IMR-90 (cell line): Measurements from ENCODE around the gene SPAM1. TPM values are rescaled to one million over a fixed set of nuclear protein-coding genes. Genes with fewer than 3 reads are reported as not detected.

ENCODE experiments used
- ATAC-seq: fragments of 200-7000 bp; cut with Tn5 transposase; 2 replicates; pipeline ENCODE4 v1.9.1; 2020; ENCODE audit warnings: low read depth, mild to moderate bottlenecking, moderate library complexity
- BruUV-seq: library from RNA; stranded (reverse); fragments of 400-500 nt; replicated peaks from 2 replicates; lab custom pipeline; 2021; lab: Mats Ljungman, UMichigan
- CTCF ChIA-PET: fragments of 300-600 bp; formaldehyde crosslinking; extraction: SDS; loops from one replicate; lab custom pipeline; 2021; ENCODE audit warnings: antibody characterized with exemption; lab: Yijun Ruan, JAX
- POLR2A ChIA-PET: fragments of 300-600 bp; sonication (Branson Sonifier 250); formaldehyde crosslinking; loops from one replicate; lab custom pipeline; 2022; ENCODE audit warnings: antibody characterized with exemption; ENCODE audit not compliant: unreplicated experiment; lab: Charles Lee
- DNase-seq: peaks from one replicate; pipeline ENCODE4 v3.0.0; 2013
- H2AFZ ChIP-seq: replicated peaks from 2 replicates; pipeline ENCODE3; 2013; ENCODE audit warnings: low read length, mild to moderate bottlenecking; ENCODE audit not compliant: poor library complexity
- H2AK5ac ChIP-seq: 2 replicates; pipeline ENCODE4 v1.6.1; 2013; ENCODE audit warnings: low read depth, low read length, inconsistent platforms
- H2AK9ac ChIP-seq: replicated peaks from 2 replicates; pipeline ENCODE3; 2013; ENCODE audit warnings: mild to moderate bottlenecking, low read depth, low read length, moderate library complexity; ENCODE audit not compliant: poor library complexity
- H2BK120ac ChIP-seq: 2 replicates; pipeline ENCODE4 v1.6.1; 2013; ENCODE audit warnings: low read depth, low read length, inconsistent platforms
- H2BK15ac ChIP-seq: 3 replicates; pipeline ENCODE4 v1.6.1; 2013; ENCODE audit warnings: low read depth, low read length, inconsistent platforms
- H2BK20ac ChIP-seq: 2 replicates; pipeline ENCODE4 v1.6.1; 2013; ENCODE audit warnings: low read depth, mild to moderate bottlenecking, inconsistent platforms, low read length, moderate library complexity
- H2BK5ac ChIP-seq: 2 replicates; pipeline ENCODE4 v1.6.1; 2013; ENCODE audit warnings: mild to moderate bottlenecking, low read depth, low read length, inconsistent platforms; ENCODE audit not compliant: poor library complexity, severe bottlenecking
- H3K14ac ChIP-seq: replicated peaks from 2 replicates; pipeline ENCODE4 v1.6.1; 2013; ENCODE audit warnings: low read depth, low read length, inconsistent platforms
- H3K18ac ChIP-seq: 2 replicates; pipeline ENCODE4 v1.6.1; 2013; ENCODE audit warnings: low read depth, low read length, control low read depth
- H3K23ac ChIP-seq: 2 replicates; pipeline ENCODE4 v1.6.1; 2013; ENCODE audit warnings: low read depth, low read length, inconsistent platforms
- H3K27ac ChIP-seq: 2 replicates; pipeline ENCODE4 v1.5.1; 2013; ENCODE audit warnings: mild to moderate bottlenecking, control low read depth, low read length; ENCODE audit not compliant: insufficient read depth
- H3K27me3 ChIP-seq: 2 replicates; pipeline ENCODE4 v1.6.1; 2013; ENCODE audit warnings: low read length; ENCODE audit not compliant: control insufficient read depth, insufficient read depth
- H3K36me3 ChIP-seq: 2 replicates; pipeline ENCODE4 v1.6.1; 2013; ENCODE audit warnings: low read length, mixed read lengths; ENCODE audit not compliant: control insufficient read depth, insufficient read depth
- H3K4ac ChIP-seq: 2 replicates; pipeline ENCODE4 v1.6.1; 2013; ENCODE audit warnings: low read depth, low read length, inconsistent platforms
- H3K4me1 ChIP-seq: 2 replicates; pipeline ENCODE4 v1.6.1; 2013; ENCODE audit warnings: low read length, mixed read lengths; ENCODE audit not compliant: control insufficient read depth, insufficient read depth
- H3K4me2 ChIP-seq: 2 replicates; pipeline ENCODE4 v1.6.1; 2013; ENCODE audit warnings: low read depth, mild to moderate bottlenecking, control low read depth, low read length, moderate library complexity
- H3K4me3 ChIP-seq: 2 replicates; pipeline ENCODE4 v1.5.1; 2013; ENCODE audit warnings: low read depth, mild to moderate bottlenecking, control low read depth, low read length, moderate library complexity; ENCODE audit not compliant: insufficient read depth
- H3K56ac ChIP-seq: 2 replicates; pipeline ENCODE4 v1.6.1; 2013; ENCODE audit warnings: low read length, inconsistent platforms; ENCODE audit not compliant: insufficient read depth; ENCODE audit errors: extremely low read depth
- H3K79me1 ChIP-seq, 2 experiments: 2 replicates each; pipeline ENCODE4 v1.6.1; 2013; ENCODE audit warnings: low read length in 2 of 2, inconsistent platforms in 1 of 2, low read depth in 1 of 2
- H3K9ac ChIP-seq: 2 replicates; pipeline ENCODE4 v1.6.1; 2013; ENCODE audit warnings: low read depth, low read length, control low read depth
- H3K9me1 ChIP-seq: 2 replicates; pipeline ENCODE4 v1.6.1; 2013; ENCODE audit warnings: low read length, inconsistent platforms; ENCODE audit not compliant: insufficient read depth
- H3K9me3 ChIP-seq: 2 replicates; pipeline ENCODE4 v1.6.1; 2013; ENCODE audit warnings: low read length; ENCODE audit not compliant: control insufficient read depth, insufficient read depth
- H4K20me1 ChIP-seq: 2 replicates; pipeline ENCODE4 v1.6.1; 2013; ENCODE audit warnings: low read length, inconsistent platforms; ENCODE audit not compliant: insufficient read depth
- H4K5ac ChIP-seq: 2 replicates; pipeline ENCODE4 v1.6.1; 2013; ENCODE audit warnings: mild to moderate bottlenecking, low read depth, low read length, control low read depth
- H4K8ac ChIP-seq, 2 experiments: 2 replicates each; pipeline ENCODE4 v1.6.1; 2013; ENCODE audit warnings: low read depth in 2 of 2, low read length in 2 of 2, control low read depth in 1 of 2, inconsistent platforms in 1 of 2
- H4K91ac ChIP-seq: 2 replicates; pipeline ENCODE4 v1.6.1; 2013; ENCODE audit warnings: low read depth, low read length, inconsistent platforms; ENCODE audit not compliant: insufficient read depth
- BHLHE40 ChIP-seq: fragments of 150-350 bp; IDR thresholded peaks from 2 replicates; pipeline ENCODE4 v1.6.1; 2016; ENCODE audit warnings: mild to moderate bottlenecking, low read depth, low read length
- CEBPB ChIP-seq: IDR thresholded peaks from 2 replicates; pipeline ENCODE4 v1.6.1; 2012; ENCODE audit warnings: low read depth, low read length, improper control_type of control experiment
- CHD1 ChIP-seq: IDR thresholded peaks from 2 replicates; pipeline ENCODE4 v1.6.1; 2012; ENCODE audit warnings: low read depth, low read length, improper control_type of control experiment
- FOS ChIP-seq: fragments of 150-350 bp; IDR thresholded peaks from 2 replicates; pipeline ENCODE4 v1.6.1; 2016; ENCODE audit warnings: low read depth, low read length
- MAFK ChIP-seq: IDR thresholded peaks from 2 replicates; pipeline ENCODE4 v1.6.1; 2012; ENCODE audit warnings: low read depth, low read length, improper control_type of control experiment
- MAZ ChIP-seq: IDR thresholded peaks from 2 replicates; pipeline ENCODE4 v1.6.1; 2012; ENCODE audit warnings: low read depth, mild to moderate bottlenecking, low read length, improper control_type of control experiment, moderate library complexity, borderline replicate concordance
- NFE2L2 ChIP-seq: fragments of 150-350 bp; IDR thresholded peaks from 2 replicates; pipeline ENCODE4 v1.6.1; 2016; ENCODE audit warnings: low read depth, mild to moderate bottlenecking, low read length
- POLR2A ChIP-seq: IDR thresholded peaks from 2 replicates; pipeline ENCODE4 v1.6.1; 2012; ENCODE audit warnings: mild to moderate bottlenecking, low read depth, low read length
- dilution Hi-C: fragments of 300-500 bp; cut with HindIII; formaldehyde crosslinking; loops from one replicate; pipeline ENCODE4 v1.14.3; 2018; ENCODE audit warnings: low sequenced_read_pairs; ENCODE audit not compliant: unreplicated experiment
- in situ Hi-C: fragments of 300-500 bp; cut with MboI; formaldehyde crosslinking; loops from 3 replicates; pipeline ENCODE4 v1.14.3; 2019; ENCODE audit warnings: low sequenced_read_pairs, inconsistent platforms, mixed read lengths
- intact Hi-C: fragments of 100-400 bp; cut with micrococcal nuclease; formaldehyde crosslinking; loops from 2 replicates; pipeline ENCODE4 v1.10.0; 2022
- polyA plus RNA-seq, 3 experiments: library from polyadenylated mRNA; depleted of rRNA; stranded (reverse); fragments of >200 nt; gene quantifications; 2 replicates each; pipeline ENCODE4 v1.2.3, GENCODE V29; 2012; ENCODE audit warnings: low replicate concordance in 1 of 3
- total RNA-seq: library from RNA; depleted of rRNA; stranded (reverse); fragments of >200 nt; gene quantifications from 2 replicates; pipeline ENCODE4 v1.2.3, GENCODE V29; 2012
- TF ChIP-seq, protein P1 (sequence below): fragments of 150-350 bp; IDR thresholded peaks from 2 replicates; pipeline ENCODE4 v1.6.1; 2017; ENCODE audit warnings: mild to moderate bottlenecking, antibody characterized with exemption, low read length, low read depth

Gene SPAM1
- total and polyA plus RNA-seq, 2 of the 4 experiments (the other 2 are of a cell fraction) = not detected

DNA sequence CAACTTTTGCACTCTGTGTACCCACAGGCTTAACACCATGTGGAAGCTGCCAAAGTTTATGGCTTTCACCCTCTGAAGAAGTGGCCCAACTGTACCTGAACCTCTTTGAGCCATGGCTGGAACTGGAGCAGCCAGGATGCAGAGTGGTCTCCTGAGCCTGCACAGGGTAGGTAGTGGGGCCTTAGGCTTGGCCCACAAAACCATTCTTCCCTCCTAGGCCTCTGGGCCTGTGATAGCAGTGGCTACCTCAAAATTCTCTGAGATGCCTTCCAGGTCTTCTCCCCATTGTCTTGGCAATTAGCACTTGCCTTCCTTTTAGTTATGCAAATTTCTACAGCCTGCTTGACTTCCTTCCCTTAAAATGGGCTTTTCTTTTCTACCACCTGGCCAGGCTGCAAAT lies 19.3 kb upstream of the SPAM1 start:
- Histone ChIP-seq H2BK5ac (no peak overlapping the region), H4K5ac (no peak overlapping the region), H3K27me3 (no peaks in the 10 kb centered on the region), H2AK9ac (no peak overlapping the region), H2AFZ (no peak overlapping the region), H3K9ac (no peak overlapping the region), H3K9me3 (no peaks in the 10 kb centered on the region), H3K56ac (no peak overlapping the region), H3K4me1 (no peaks in the 10 kb centered on the region), H2AK5ac (no peak overlapping the region), H2BK15ac (no peak overlapping the region), H3K14ac (no peak overlapping the region), H3K9me1 (no peaks in the 10 kb centered on the region), H4K91ac (no peak overlapping the region), H2BK20ac (no peak overlapping the region), H4K8ac (no peak overlapping the region), H3K79me1 (no peaks in the 10 kb centered on the region), H3K18ac (no peak overlapping the region), H3K36me3 (no peaks in the 10 kb centered on the region), H3K4ac (no peak overlapping the region), H3K27ac (no peak overlapping the region), H3K4me2 (no peak overlapping the region), H3K4me3 (no peak overlapping the region), H3K23ac (no peak overlapping the region), H2BK120ac (no peak overlapping the region), H4K20me1 (no peaks in the 10 kb centered on the region)
- in situ Hi-C loops (no loop called here), dilution Hi-C loops (no loop called here), intact Hi-C loops (no loop called here)
- no peak for TF ChIP-seq CHD1
- TF ChIP-seq, protein P1, sequence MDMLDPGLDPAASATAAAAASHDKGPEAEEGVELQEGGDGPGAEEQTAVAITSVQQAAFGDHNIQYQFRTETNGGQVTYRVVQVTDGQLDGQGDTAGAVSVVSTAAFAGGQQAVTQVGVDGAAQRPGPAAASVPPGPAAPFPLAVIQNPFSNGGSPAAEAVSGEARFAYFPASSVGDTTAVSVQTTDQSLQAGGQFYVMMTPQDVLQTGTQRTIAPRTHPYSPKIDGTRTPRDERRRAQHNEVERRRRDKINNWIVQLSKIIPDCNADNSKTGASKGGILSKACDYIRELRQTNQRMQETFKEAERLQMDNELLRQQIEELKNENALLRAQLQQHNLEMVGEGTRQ = no peak
- no peak for TF ChIP-seq BHLHE40
- TF ChIP-seq FOS = no peak
- no peak for TF ChIP-seq CEBPB
- no peak for TF ChIP-seq MAZ
- no peak for TF ChIP-seq NFE2L2
- no peak for TF ChIP-seq POLR2A
- TF ChIP-seq MAFK = no peak
- ChIA-PET POLR2A (no interaction called here), CTCF (no interaction called here)
- ATAC-seq (no peak), DNase-seq (no peak)
- BruUV-seq = no TSS peak
